Measurements from ENCODE around the gene CALN1. TPM values are rescaled to one million over a fixed set of nuclear protein-coding genes. Genes with fewer than 3 reads are reported as not detected.

The CALN1 gene
- total and polyA plus RNA-seq, 2 of the 8 experiments (the other 6 are each of a cell fraction or from before 2014, with no cell fraction given): 6.4 to 15.2 TPM

DNA sequence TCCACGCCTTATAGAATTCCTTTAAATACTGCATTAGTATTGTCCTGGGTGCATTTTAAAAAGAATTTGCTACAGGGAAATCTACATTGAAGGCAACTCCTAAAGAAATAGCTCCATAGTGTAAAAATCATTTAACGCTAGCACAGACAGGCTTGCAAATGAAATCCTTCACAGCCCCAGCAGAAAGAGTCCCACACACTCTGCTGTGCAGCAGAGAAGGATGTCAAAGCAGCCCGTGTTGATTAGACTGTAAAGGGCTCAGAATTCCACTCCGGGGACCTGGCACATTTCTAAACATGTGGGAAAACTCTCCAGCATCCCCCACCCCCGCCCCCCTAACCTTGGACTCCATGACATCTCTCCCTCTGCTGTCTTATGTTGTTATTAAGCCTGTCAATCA is 176.8 kb downstream of the CALN1 start:
- CTCF ChIA-PET (ENCODE audit: partially characterized antibody): no interaction called here
- Histone ChIP-seq H3K4me1 (replicated peaks in 1 of 4; ENCODE audit: control insufficient read depth in 3 of 4, insufficient read depth in 4 of 4, low read length in 3 of 4) (no peaks in the 10 kb centered on the region), H2AK5ac (ENCODE audit: low read depth, low read length) (no peak overlapping the region), H3K79me1 (ENCODE audit: low read depth, low read length) (peaks cover 3% of the 10 kb centered on the region; the same call in 1 of the 2 replicates), H2BK20ac (ENCODE audit: low read length) (no peak overlapping the region), H3K79me2 (ENCODE audit: control insufficient read depth in 1 of 2, insufficient read depth in 2 of 2, low read length in 2 of 2) (no peaks in the 10 kb centered on the region), H3K4ac (replicated peaks; ENCODE audit: insufficient read length, low read depth, low read length) (no peak overlapping the region), H2BK5ac (ENCODE audit: low read depth, low read length) (no peak overlapping the region), H3K14ac (ENCODE audit: insufficient read length) (no peak overlapping the region), H3K9ac (replicated peaks in 1 of 4; ENCODE audit: extremely low read depth in 1 of 4, low read depth in 3 of 4, low read length in 3 of 4) (no peak overlapping the region), H3K18ac (ENCODE audit: extremely low read depth, low read length) (no peak overlapping the region), H3K4me2 (ENCODE audit: insufficient read depth in 1 of 2, low read depth in 2 of 2, low read length in 2 of 2) (no peak overlapping the region), H3K27me3 (replicated peaks in 1 of 4; ENCODE audit: control insufficient read depth in 3 of 4, extremely low read depth in 1 of 4, insufficient read depth in 3 of 4, low read length in 3 of 4) (no peaks in the 10 kb centered on the region), H3K9me3 (ENCODE audit: insufficient read depth in 2 of 2, low read depth in 1 of 2, low read length in 1 of 2) (no peaks in the 10 kb centered on the region), H3K23ac (ENCODE audit: insufficient read length) (no peak overlapping the region), H3K27ac (ENCODE audit: low read depth, low read length) (no peak overlapping the region), H3K56ac (replicated peaks; ENCODE audit: insufficient read length, low read depth, low read length) (no peak overlapping the region), H4K20me1 (replicated peaks in 1 of 2; ENCODE audit: control insufficient read depth in 1 of 2, insufficient read depth in 2 of 2, low read length in 2 of 2) (no peaks in the 10 kb centered on the region), H3K23me2 (ENCODE audit: low read depth, low read length) (no peaks in the 10 kb centered on the region), H2BK120ac (replicated peaks; ENCODE audit: low read depth, low read length) (no peak overlapping the region), H3K36me3 (ENCODE audit: control insufficient read depth in 2 of 4, insufficient read depth in 4 of 4, low read length in 3 of 4) (no peaks in the 10 kb centered on the region), H2BK12ac (ENCODE audit: low read depth, low read length) (no peak overlapping the region), H3K4me3 (ENCODE audit: extremely low read depth in 1 of 4, insufficient read depth in 2 of 4, low read depth in 3 of 4, low read length in 4 of 4) (no peak overlapping the region), H2BK15ac (ENCODE audit: low read length) (no peak overlapping the region), H4K8ac (ENCODE audit: extremely low read depth, insufficient read depth, low read length) (no peak overlapping the region), H2AFZ (ENCODE audit: low read length) (no peak overlapping the region), H4K5ac (ENCODE audit: insufficient read length, low read depth, low read length) (no peak overlapping the region), H4K91ac (replicated peaks; ENCODE audit: insufficient read length, low read length) (no peak overlapping the region)
- DNase-seq (ENCODE audit: low read depth in 1 of 2, low spot score in 2 of 2) (no peak), FAIRE-seq (no peak)
- POLR2A ChIA-PET (ENCODE audit: partially characterized antibody): no interaction called here
- WGBS, 2 experiments (ENCODE audit: extremely low coverage in 1 of 2, insufficient coverage in 1 of 2, insufficient read length in 1 of 2, insufficient replicate concordance in 2 of 2, low coverage in 1 of 2, low lambda C conversion rate in 2 of 2, missing lambda C conversion rate in 1 of 2): 84% methylated on average over 4 of the region's 5 CpGs; no CpG with 5 or more reads in 1 of the 2 experiments
- TF ChIP-seq, protein P1, sequence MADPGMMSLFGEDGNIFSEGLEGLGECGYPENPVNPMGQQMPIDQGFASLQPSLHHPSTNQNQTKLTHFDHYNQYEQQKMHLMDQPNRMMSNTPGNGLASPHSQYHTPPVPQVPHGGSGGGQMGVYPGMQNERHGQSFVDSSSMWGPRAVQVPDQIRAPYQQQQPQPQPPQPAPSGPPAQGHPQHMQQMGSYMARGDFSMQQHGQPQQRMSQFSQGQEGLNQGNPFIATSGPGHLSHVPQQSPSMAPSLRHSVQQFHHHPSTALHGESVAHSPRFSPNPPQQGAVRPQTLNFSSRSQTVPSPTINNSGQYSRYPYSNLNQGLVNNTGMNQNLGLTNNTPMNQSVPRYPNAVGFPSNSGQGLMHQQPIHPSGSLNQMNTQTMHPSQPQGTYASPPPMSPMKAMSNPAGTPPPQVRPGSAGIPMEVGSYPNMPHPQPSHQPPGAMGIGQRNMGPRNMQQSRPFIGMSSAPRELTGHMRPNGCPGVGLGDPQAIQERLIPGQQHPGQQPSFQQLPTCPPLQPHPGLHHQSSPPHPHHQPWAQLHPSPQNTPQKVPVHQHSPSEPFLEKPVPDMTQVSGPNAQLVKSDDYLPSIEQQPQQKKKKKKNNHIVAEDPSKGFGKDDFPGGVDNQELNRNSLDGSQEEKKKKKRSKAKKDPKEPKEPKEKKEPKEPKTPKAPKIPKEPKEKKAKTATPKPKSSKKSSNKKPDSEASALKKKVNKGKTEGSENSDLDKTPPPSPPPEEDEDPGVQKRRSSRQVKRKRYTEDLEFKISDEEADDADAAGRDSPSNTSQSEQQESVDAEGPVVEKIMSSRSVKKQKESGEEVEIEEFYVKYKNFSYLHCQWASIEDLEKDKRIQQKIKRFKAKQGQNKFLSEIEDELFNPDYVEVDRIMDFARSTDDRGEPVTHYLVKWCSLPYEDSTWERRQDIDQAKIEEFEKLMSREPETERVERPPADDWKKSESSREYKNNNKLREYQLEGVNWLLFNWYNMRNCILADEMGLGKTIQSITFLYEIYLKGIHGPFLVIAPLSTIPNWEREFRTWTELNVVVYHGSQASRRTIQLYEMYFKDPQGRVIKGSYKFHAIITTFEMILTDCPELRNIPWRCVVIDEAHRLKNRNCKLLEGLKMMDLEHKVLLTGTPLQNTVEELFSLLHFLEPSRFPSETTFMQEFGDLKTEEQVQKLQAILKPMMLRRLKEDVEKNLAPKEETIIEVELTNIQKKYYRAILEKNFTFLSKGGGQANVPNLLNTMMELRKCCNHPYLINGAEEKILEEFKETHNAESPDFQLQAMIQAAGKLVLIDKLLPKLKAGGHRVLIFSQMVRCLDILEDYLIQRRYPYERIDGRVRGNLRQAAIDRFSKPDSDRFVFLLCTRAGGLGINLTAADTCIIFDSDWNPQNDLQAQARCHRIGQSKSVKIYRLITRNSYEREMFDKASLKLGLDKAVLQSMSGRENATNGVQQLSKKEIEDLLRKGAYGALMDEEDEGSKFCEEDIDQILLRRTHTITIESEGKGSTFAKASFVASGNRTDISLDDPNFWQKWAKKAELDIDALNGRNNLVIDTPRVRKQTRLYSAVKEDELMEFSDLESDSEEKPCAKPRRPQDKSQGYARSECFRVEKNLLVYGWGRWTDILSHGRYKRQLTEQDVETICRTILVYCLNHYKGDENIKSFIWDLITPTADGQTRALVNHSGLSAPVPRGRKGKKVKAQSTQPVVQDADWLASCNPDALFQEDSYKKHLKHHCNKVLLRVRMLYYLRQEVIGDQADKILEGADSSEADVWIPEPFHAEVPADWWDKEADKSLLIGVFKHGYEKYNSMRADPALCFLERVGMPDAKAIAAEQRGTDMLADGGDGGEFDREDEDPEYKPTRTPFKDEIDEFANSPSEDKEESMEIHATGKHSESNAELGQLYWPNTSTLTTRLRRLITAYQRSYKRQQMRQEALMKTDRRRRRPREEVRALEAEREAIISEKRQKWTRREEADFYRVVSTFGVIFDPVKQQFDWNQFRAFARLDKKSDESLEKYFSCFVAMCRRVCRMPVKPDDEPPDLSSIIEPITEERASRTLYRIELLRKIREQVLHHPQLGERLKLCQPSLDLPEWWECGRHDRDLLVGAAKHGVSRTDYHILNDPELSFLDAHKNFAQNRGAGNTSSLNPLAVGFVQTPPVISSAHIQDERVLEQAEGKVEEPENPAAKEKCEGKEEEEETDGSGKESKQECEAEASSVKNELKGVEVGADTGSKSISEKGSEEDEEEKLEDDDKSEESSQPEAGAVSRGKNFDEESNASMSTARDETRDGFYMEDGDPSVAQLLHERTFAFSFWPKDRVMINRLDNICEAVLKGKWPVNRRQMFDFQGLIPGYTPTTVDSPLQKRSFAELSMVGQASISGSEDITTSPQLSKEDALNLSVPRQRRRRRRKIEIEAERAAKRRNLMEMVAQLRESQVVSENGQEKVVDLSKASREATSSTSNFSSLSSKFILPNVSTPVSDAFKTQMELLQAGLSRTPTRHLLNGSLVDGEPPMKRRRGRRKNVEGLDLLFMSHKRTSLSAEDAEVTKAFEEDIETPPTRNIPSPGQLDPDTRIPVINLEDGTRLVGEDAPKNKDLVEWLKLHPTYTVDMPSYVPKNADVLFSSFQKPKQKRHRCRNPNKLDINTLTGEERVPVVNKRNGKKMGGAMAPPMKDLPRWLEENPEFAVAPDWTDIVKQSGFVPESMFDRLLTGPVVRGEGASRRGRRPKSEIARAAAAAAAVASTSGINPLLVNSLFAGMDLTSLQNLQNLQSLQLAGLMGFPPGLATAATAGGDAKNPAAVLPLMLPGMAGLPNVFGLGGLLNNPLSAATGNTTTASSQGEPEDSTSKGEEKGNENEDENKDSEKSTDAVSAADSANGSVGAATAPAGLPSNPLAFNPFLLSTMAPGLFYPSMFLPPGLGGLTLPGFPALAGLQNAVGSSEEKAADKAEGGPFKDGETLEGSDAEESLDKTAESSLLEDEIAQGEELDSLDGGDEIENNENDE (IDR thresholded peaks at IDR 0.05; ENCODE audit: insufficient replicate concordance, low read length): no peak

Data from H1 (cell line).